Measurements from ENCODE around the gene RNF14.
"Not testable (repeated sequence)": the region's sequence is repeated elsewhere in the genome, so short reads cannot be mapped to it uniquely, and the experiment has no call there.

The RNF14 gene, protein sequence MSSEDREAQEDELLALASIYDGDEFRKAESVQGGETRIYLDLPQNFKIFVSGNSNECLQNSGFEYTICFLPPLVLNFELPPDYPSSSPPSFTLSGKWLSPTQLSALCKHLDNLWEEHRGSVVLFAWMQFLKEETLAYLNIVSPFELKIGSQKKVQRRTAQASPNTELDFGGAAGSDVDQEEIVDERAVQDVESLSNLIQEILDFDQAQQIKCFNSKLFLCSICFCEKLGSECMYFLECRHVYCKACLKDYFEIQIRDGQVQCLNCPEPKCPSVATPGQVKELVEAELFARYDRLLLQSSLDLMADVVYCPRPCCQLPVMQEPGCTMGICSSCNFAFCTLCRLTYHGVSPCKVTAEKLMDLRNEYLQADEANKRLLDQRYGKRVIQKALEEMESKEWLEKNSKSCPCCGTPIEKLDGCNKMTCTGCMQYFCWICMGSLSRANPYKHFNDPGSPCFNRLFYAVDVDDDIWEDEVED
- total RNA-seq: 12.9 to 32.2 (median 23.3) reads per million in 4 donors

DNA sequence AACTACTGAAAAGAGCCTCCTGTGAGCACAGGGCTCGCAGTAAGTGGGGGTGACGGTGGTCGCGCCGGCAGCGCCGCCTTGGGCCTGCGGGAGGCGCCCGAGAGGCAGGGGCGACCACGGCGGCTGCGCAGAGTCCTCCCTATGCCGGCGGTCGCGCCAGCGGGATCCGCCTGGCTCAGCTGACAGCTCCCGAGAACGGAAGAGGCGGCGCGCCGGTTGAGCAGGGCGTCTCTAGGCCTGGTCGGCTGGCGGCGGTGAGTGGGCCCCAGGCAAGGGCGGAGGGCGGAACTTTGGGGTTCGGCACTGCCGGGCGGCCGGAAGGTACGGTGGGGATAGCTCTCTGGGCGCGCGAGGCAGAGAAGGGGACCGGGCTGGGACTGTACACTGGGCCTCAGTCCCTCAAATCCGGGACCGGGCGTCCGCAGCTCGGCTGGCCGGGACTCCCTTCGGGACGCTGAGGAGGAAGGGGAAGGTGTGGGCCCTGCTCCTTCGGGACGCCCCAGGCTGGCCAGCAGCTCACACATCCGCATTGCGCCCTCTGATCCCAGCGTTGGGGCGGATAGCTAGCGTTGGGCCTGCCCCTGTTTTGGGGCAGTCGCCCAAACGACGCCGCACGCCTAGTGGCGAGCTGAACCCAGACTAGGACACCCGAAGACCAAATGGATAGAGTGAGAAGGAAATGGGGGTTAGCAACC is at the start of gene RNF14:
TSS of gene RNF14 (plus strand) at position 192 of the 695 bp plus-strand sequence. CDS start 4,484 bp downstream, outside the sequence.
- DNase-seq: peak; percentile 87 to 98 (median 89)

DNA sequence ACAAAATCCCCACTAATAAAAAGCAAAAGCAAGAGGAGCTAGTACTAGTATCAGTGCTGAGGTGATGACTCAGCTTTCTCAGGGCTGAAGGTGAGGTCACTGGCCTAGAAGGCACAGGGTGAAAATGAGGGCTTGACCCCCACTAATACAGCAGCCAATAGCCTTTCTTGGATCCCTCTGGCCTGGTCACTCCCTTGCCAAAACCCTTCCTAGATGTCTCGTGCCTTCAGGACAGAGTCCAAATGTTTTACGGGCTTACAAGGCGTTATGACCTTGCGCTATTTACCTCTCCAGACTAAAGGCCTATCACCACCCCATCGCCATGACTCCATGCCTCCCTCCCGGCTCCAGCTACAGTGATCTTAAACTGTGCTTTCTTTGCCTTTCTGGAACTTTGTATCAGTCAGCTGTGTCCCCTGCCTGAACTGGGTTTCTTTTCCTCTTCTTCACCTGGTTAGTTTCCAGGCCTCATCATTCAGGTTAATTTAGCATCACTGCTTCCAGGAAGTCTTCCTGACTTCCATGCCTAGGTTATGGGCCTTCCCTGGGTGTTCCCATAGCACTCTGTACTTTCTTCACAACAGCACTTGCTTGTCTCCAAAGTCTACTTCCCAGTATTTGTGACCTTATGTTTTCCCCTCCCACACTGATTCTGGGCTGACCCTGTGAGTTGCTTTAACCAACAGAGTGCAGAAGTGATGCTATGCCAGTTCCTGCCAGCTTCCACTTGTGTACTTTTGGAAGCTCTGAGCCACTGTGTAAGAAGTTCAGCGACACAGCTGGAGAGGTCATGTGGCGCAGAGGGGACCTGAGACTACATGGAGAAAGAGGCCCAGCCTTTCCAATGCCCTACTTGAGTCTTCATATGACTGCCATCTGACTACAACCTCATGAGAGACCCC is 49.4 kb upstream of the RNF14 start:
- no peak for DNase-seq

DNA sequence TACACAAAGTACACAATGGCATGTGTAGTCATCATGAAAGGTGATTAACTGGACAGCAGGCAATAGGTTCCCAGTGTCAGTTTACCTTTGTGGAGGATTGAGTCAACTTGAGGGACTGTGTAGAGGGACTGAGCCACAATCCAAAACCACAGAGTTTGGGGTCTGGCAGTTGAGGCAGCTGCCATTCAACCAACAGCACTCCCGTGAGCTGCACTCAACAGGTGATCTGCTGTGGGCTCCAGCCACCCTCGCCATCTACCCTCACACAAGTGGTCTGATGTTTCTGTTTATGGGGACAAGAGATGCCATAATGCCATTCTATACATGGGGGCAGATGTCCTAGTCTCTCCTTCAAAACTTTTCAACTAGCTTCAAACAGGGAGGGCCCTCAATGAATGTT is 48.1 kb upstream of the RNF14 start:
- DNase-seq: no peak

DNA sequence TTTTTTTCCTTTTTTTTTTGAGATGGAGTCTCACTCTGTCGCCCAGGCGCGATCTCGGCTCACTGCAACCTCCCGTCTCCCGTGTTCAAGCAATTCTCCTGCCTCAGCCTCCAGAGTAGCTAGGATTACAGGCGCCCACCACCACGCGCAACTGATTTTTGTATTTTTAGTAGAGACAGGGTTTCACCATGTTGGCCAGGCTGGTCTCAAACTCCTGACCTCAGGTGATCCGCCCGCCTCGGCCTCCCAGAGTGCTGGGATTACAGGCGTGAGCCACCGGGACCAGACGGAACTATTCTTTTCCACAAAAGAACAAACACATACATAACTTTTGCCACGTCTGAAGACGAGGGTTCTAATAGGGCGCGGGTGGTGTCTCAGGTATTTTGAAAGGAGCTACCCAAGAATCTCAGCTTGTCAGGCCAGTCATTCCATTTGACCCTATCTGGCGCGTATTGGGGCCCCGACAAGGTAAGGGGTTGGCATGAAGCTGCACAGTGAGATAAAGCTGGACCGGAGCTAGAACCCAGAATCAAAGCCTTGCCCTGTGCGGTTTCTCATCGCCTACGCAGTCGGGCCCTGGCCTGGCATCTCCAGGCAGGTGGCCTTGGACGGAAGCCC is 46.0 kb upstream of the RNF14 start:
- not testable (repeated sequence) for DNase-seq

DNA sequence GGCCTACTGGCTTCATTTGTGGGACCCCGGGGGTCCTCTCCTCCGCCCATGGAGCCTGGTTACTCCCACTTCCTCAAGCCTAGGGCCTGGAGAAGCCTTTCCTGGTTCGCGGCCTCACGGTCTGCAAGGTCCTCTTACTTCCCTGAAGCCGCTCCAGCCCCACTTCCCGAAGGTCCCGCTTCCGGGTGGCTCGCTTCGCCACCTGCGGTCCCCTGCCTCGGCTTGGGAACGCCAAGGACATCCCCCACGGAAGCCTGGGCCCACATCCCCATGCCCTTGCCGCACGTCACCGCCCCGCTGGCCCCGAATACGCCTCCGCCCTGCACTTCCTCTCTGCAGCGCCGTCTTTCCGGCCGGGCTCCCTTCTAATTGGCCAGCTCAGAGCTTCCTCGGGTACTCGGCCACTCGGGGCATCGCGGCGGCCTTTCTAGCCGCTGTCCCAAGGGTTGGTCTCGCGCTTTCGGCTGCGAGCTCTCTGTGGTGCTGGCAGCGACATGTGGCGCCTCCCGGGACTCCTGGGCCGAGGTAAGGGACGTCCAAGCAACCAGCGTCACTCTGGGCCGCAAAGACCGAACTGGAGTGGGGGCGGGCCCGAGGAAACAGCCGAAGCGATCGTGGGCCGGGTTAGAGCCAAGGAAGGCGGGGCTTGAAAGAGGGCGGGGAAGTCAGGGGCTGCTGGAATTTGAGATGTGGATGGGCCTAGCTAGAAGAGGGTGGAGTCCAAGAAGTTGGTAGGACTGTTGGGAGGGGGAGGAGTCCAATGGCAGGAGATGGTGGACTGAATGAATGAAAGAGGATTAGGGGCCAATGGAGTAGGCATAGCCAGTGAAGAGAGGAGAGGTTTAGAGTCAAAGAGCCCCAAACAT is 45.2 kb upstream of the RNF14 start, which contains the start of gene DELE1:
TSS of gene DELE1 (plus strand) at position 424 of the 866 bp plus-strand sequence. CDS start at position 495, 71 bp downstream.
- peak; percentile 77 to 93 (median 83) for DNase-seq

DNA sequence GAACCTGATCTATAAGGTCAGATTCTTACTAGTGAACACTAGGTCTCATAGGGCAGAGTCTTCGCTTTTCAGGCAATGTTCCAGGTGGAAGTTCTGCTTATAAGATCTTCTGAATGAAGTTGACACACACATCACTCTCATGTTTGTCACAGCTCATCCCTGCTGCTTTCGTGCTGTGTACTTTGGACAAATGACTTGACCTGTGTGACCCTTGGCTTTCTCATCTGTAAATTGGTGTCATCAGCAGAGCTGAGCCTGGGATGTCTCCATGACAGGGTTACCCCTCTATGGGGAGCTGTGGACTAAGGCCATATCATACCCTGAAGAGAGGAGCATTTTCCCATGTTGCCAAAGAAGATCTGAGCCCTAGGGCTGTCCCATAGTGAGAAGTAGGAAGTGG is 42.5 kb upstream of the RNF14 start:
- DNase-seq: no peak

DNA sequence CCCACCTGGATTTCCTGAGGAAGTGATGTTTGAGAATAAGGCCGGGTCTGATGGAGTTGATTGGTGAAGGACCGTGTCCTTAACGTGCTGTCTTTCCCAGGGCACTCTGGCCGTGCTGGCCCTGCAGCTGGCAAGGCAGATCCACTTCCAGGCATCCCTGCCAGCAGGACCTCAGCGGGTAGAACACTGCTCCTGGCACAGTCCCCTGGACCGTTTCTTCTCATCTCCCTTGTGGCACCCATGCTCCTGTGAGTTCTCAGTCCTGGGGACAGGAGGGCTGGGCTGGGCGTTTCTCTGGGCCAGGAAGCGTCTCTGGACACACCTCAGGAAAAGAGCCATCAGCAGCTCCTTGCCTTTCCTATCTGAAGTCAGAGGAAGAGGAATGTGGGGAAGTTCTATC is 40.9 kb upstream of the RNF14 start:
- no peak for DNase-seq

DNA sequence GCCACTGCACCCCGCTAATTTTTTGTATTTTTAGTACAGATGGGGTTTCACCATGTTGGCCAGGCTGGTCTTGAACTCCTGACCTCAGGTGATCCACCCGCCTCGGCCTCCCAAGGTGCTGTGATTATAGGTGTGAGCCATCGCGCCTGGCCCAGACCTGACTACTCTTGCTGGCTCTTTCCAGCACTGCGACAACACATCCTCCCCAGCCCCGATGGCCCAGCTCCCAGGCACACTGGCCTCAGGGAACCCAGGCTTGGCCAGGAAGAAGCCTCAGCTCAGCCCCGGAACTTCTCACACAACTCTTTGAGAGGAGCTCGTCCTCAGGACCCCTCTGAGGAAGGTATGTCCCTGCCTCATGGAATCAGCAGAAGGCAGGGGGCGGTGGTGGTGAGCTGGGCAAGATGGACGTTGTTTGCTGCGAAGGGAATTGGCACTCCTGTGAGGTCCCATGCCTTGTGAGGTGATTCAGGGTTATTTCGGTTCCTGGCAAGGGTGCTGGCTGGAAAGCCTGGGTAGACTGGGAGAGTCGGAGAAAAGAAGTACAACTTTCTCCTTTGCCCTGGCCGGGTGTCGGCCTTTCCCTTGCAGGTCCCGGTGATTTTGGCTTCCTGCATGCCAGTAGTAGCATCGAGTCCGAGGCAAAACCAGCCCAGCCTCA is 39.4 kb upstream of the RNF14 start:
- DNase-seq: no peak

DNA sequence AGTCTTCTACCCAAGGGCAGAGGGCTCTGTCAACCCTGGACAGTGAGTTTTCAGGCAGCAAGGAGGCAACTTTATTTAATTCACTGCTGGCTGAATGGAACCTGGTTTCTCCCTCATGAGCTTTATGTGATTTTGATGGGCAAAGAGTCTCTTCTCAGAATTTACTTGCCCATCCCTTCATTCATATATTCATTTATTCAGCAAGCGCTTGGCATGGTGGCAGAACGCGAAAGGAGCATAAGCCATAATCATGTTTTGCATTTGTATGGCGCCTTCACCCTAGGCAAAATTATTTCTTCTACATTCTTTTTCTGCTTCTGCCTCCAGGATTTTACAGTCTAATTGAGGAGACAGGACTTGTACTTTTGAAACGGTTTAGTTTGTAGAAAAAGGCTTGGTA is 37.2 kb upstream of the RNF14 start:
- DNase-seq: no peak

DNA sequence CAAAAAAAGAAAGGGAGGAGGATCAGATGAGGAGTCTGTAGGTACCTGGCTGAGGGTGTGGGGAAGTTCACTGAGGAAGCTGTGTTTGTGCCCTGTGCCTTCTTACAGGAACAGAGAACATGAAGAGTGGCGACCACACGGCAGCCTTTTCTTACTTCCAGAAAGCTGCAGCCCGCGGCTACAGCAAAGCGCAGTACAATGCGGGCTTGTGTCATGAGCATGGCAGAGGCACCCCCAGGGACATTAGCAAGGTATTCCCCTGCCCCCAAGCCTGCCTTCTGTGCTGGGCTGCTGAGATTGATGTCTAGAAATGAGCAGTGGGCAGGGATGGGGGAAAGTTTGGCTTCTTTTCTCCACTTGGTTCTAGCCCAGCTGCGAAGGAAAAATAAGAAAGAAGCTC is 35.8 kb upstream of the RNF14 start:
- DNase-seq: no peak

DNA sequence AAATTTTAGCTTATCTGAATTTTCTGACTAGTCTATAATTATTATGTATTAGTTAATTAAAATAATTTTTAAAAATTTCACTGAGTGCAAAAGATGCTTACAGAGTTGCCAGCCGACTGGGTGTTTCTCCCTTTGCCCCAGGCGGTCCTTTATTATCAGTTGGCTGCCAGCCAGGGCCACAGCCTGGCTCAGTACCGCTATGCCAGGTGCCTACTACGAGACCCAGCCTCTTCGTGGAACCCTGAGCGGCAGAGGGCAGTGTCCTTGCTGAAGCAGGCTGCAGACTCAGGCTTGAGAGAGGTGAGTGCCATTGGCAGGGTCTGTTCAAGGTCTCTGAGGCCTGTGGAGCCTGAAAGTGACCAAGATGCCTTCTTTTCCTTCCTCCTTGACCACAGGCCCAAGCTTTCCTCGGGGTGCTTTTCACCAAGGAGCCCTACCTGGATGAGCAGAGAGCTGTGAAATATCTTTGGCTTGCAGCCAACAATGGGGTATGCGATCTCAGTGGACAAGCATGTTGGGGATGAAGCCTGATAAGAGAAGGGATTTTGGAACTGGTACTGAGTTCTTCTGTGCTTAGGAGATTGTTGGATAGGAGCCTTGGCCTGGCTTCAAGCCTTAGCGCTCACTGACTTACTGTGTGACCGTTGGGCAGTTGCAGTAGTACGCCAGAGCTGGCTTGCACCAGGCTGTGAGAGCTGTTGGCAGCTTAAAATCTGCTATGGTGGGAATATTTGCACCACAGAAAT is 34.6 kb upstream of the RNF14 start:
- DNase-seq: no peak

DNA sequence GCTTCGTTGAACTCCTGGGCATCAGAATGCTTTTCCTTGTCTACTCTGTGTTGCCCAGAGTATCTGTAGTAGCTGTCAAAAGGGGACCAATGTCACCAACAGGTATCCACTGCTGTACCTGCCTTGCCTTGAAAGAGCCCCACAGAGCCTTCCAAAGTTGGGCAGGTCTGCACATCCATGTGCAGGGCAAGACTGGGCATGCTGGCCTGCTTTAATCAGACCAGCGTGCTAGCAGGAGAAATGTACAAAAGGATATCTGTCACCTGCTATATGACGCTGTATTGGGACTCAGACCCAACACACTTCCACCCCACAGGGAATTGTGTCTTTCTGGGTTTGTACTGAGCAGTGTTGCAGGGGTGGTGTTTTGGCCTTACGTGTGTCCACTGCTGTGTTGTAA is 33.4 kb upstream of the RNF14 start:
- no peak for DNase-seq

DNA sequence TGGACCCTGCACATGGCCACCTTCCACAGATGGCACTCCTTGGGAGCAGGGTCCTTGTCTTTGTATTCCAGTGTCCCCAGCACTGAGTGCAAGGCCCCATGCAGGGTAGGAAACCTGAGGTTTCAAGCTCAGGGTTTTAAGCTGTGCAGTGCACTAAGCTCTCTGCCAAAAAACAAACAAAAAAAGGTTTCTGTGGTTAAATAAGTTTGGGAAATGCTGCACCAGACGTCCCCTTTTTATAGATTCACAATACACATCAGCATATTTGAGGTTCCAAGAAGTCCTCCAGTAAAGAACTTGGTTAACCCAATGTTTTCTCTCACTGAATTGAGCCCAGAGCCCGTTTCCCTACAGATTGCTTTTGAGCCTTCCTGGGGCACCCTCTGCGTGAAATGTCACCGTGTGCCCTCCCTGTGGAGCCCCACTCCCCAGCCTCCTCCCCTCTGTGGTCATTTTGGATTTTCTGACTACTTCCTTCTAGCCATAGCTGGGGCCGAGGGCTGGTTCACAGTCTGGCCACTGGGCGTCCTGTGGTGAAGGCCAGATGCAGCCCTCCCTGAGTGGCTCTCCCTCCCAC is 28.1 kb upstream of the RNF14 start:
- peak in 1 of 5 donors; percentile 15 for DNase-seq

DNA sequence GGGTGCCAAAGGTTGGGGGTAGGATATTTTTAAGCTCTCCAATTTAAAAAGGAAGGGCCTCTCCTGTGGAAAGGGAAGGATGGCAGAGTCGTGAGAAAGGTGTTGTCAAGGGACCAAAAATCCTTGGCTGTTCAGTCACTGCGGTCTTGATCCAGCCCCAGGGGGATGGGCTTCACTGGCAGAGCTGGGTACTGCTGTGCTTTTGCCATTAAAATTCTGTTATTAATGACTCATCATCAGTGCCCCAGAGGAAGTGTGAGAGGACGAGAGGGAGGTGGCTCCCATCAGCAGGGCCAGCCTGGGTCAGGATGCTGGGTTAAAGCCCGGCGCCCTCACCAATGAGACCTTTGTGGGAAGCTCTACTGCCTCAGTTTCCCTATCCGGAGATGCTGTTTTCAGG is 27.6 kb upstream of the RNF14 start:
- no peak for DNase-seq

DNA sequence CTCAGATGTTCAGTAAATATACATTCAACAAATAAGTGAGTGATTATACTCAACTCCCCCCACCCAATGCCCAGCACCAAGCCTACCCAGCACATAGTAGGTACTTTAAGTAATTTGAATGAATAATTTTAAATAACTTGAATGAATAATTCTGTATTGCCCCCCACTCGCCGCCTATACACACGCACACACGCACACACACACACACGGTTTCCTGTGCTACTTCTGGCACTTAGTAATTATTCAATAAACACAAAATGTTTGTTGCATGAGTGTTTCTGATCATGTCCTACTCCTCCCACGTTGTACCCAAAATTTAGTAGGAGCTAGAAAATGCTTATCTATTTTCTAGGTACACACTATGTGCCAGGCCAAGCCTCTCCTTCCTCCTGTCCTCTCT is 27.1 kb upstream of the RNF14 start:
- DNase-seq: no peak

DNA sequence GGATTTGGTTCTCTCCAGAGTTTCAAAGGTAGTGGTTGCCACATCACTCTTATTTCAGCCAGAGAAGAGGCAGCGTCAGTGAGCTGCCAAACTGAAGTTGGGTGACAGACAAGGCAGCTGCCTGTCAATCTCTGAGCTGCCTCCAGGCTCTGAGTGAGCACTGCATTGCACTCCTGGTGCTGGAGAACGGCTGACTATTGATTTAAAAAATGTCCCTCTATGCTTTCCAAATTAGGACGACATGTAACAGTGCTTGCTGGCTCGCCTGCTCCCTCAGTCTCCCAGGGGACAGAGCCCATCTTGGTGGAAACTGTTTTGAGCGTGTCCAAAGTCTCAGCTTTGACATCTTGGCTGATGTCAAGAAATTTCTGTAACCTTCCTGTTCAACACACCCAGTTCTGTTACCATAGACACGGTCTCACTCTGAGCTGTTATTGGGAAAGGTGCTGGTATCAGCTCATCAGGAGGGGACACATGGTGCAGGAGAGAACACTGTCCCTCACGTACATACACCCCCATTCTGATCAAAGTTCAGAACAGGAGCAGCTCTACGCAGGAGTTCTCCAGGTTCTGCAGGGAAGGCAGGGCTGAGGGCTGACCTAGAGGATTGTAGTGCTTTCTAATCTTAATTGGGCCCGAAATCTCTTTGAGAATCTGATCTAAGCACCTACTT is 26.6 kb upstream of the RNF14 start:
- no peak for DNase-seq

DNA sequence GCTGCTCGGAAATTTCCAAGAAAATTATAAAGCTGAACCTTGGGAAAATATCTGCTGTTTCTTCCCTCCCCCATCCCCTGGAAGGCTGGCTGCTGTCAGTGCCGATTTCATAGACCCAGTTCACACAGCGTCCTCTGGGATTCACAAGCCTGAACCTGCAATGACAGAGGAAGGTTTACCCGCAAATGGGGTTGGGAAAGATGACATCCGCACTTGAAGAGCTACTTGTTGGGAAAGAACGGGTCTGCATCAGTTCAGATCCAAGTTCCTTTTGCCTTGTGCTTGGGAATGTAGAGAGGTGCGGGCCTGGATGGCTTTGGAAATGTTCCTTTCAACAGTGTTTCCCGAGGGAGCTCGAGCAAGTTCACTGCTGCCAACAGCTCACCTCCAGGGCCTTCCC is 24.8 kb upstream of the RNF14 start:
- no peak for DNase-seq

DNA sequence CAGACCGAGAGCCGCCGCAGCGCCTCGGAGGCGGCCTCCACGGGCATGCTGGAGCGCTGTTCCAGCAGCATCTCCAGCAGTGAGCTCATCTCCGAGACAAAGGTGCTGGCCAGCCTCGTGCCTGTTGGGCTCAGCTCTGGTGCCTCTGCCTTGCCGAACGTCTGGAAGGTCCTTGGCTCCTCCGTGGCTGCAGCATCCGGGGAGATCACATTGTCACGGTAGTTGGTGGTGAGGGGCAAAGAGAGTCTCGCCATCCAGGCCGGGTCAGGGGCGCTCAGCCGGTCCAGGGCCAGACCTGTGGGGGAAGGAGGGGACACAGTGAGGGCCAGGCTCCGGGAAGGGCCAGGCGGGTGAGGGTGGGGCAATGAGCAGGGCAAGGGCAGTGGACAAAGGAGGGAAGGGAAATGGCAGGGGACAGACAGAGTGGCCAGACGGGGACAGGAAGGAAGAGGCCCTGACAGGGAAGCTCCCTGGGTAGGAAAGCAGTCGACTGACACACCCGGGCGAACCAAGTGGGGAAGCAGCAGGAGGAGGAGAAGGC is 23.3 kb upstream of the RNF14 start:
- DNase-seq: no peak

DNA sequence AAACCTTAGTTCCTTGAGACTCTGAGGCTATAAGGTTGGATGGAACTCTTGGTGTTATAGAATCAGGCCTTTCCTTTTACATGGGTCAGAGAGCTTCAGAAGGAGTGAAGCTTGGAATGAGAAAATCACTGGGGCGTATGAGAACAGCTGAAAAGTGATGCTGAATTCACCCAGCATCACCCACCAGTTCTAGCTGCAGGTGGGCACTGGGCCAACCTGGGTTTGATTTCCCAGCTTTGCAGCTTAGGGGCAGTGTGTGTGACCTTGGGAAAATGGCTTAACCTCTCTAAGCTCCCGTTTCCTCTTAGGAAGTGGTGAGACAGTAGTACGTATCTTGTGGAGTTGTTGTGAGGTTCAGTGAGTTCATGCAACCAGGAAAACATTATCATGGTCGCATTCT is 21.6 kb upstream of the RNF14 start:
- no peak for DNase-seq
